Umbilical cord (tissue), 2 donors: ENCODE measurements around the gene CCM2L. TPM values are rescaled to one million over a fixed set of nuclear protein-coding genes. Genes with fewer than 3 reads are reported as not detected.
A peak's percentile ranks its signal among the peaks of the same experiment; 100 is the strongest.
"Not testable (repeated sequence)": the region's sequence is repeated elsewhere in the genome, so short reads cannot be mapped to it uniquely, and the experiment has no call there.

Experiments used
- DNase-seq: peaks from one replicate; pipeline ENCODE4 v3.0.0-alpha.2; 2015; ENCODE audit warnings: low spot score
- total RNA-seq: library from RNA; depleted of rRNA; stranded (reverse); fragments of >200 nt; gene quantifications from one replicate; pipeline ENCODE4 v1.2.3, GENCODE V29; 2014; ENCODE audit warnings: low replicate concordance; ENCODE audit not compliant: insufficient read depth

The CCM2L gene
- total RNA-seq, 1 donor from 2014 or later: 7.9 TPM

- DNase-seq: no peak
These were observed 18.6 kb downstream of the CCM2L start for GRCh38 chr20:32028647-32029372.

GRCh38 chr20:32029561-32029960 lies 19.3 kb downstream of the CCM2L start:
- DNase-seq: no peak

GRCh38 chr20:32031007-32031958 lies 21.0 kb downstream of the CCM2L start:
- peak; percentile 83 for DNase-seq

GRCh38 chr20:32033316-32033715 lies 23.1 kb downstream of the CCM2L start:
- no peak for DNase-seq

GRCh38 chr20:32033721-32034120 lies 23.5 kb downstream of the CCM2L start:
- DNase-seq: not testable (repeated sequence)

GRCh38 chr20:32034581-32035425 lies 24.6 kb downstream of the CCM2L start:
- no peak for DNase-seq

GRCh38 chr20:32035426-32035779 lies 25.2 kb downstream of the CCM2L start:
- no peak for DNase-seq

- no peak for DNase-seq
These were observed 26.0 kb downstream of the CCM2L start for GRCh38 chr20:32036252-32036651.

GRCh38 chr20:32036716-32037485 lies 26.7 kb downstream of the CCM2L start:
- DNase-seq: no peak

GRCh38 chr20:32037929-32038328 lies 27.7 kb downstream of the CCM2L start:
- no peak for DNase-seq

GRCh38 chr20:32040142-32040953 lies 30.1 kb downstream of the CCM2L start:
- DNase-seq: no peak

- DNase-seq: no peak
These were observed 35.8 kb downstream of the CCM2L start for GRCh38 chr20:32045999-32046398.

- DNase-seq: no peak
These were observed 40.1 kb downstream of the CCM2L start for GRCh38 chr20:32050324-32050841.

- DNase-seq: peak; percentile 45
These were observed 40.8 kb downstream of the CCM2L start for GRCh38 chr20:32050851-32051556.

- no peak for DNase-seq
These were observed 41.5 kb downstream of the CCM2L start for GRCh38 chr20:32051720-32052089.

GRCh38 chr20:32052090-32052777 lies 42.0 kb downstream of the CCM2L start, which contains the start of gene HCK:
HCK (plus strand) TSS chr20:32052242.
- no peak for DNase-seq

- DNase-seq: no peak
These were observed 42.6 kb downstream of the CCM2L start for GRCh38 chr20:32052778-32053362.

- DNase-seq: no peak
These were observed 43.4 kb downstream of the CCM2L start for GRCh38 chr20:32053648-32054047.
